GM20431 (cell line): ENCODE results near the gene TACC3.
"Not testable (repeated sequence)": the region's sequence is repeated elsewhere in the genome, so short reads cannot be mapped to it uniquely, and the experiment has no call there.

ENCODE experiments used
- in situ Hi-C: fragments of 300-500 bp; cut with MseI, MboI; formaldehyde crosslinking; loops from one replicate; pipeline ENCODE4 v1.15.0; 2020; ENCODE audit warnings: low sequenced_read_pairs; ENCODE audit not compliant: unreplicated experiment

TACC3 gene

DNA sequence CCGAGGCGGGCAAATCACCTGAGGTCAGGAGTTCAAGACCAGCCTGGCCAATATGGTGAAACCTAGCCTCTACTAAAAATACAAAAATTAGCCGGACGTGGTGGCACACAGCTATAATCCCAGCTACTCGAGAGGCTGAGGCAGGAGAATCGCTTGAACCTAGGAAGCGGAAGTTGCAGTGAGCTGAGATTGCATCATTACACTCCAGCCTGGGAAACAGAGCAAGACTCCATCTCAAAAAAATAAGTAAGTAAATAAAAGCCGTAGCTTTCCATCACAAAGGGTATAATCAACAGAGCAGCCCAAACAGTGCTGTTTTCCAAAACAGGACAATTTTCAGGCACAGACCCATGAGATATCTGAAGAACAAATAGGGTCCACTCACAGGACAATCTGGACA, 19.6 kb upstream of the TACC3 start:
- in situ Hi-C loops = not testable (repeated sequence)

DNA sequence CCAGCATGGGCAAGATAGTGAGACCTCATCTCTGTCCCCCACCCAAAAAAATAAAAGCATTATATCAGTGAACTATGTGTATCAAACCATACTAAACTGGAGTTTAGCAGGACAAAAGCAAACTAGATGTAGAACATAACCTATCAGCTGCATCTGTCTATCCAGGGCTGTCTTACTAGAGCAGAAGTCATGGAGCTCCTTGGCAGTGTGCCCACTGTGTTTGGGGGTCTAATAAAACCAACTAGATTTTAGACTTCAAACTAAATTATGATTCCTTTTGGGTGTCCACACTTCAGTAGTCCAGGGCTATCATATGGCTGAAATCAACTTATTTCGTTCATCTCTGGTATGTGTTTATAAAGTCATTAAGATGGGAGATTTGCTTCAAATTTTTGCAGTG, 17.5 kb upstream of the TACC3 start:
- in situ Hi-C loops = no loop called here

- in situ Hi-C loops = no loop called here
Measured at GRCh38 chr4:1705732-1706131, 15.6 kb upstream of the TACC3 start.

- in situ Hi-C loops = no loop called here
Measured at GRCh38 chr4:1706358-1706757, 15.0 kb upstream of the TACC3 start.

- in situ Hi-C loops = no loop called here
Measured at GRCh38 chr4:1708581-1708980, 12.7 kb upstream of the TACC3 start.

DNA sequence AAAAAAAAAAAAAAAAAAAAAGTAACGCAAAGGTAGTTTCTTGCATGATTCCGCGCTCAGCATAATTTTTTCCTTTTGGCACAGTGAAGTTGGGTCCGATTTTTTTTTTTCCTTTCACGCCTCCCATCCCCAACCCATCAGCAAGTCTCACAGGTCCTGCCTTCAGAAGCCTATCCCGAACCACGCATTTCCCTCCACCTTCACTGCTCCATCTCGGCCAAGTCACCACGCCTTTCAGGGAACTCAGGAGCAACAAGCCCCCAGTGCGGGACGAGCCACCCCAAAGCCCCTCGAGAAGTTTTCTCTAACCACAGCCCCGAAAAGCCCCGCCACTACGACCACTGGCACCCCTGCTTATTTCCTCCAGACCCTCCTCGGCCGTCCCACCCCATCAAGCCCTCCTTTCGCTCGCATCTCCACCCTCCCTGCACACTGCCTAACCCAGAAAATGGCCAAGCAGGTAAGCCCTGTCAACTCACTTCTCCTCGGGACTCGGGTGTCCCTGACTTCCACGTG, 10.2 kb upstream of the TACC3 start:
- in situ Hi-C loops = no loop called here

GRCh38 chr4:1711571-1712215, 9.6 kb upstream of the TACC3 start:
- in situ Hi-C loops = no loop called here

GRCh38 chr4:1712216-1713002, 8.9 kb upstream of the TACC3 start, which contains the start of gene SLBP:
Gene SLBP (minus strand): TSS chr4:1712319. CDS start chr4:1712188, 131 bp downstream.
- in situ Hi-C loops = no loop called here

GRCh38 chr4:1713003-1713851, 8.1 kb upstream of the TACC3 start:
- in situ Hi-C loops = no loop called here

DNA sequence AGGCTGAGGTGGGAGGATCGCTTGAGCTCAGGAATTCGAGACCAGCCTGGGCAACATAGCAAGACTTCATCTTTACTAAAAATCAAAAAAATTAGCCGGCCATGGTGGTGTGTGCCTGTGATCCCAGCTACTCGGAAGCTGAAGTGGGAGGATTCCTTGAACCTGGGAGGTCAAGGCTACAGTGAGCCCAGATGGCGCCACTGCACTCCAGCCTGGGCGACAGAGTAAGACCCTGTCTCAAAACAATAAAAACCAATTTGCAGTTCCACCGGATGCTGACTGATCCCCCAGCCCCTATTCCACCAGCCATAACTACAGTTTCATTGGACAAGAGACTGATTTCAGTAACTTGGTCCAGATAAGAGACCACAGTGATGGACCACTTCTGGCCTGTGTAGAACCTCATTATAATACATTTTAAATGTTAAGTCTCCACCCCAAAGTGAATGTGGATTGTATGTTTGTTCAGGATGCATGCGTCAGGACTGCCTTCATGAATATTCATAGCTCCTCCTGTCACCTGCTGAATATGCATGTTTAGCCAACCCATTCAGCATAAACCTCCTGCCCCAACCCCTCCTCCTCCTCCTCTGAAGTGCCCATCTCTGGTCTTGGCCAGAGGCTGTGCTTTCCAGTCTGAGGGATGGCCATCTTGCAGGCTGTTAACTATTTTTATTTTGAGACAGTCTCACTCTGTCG, 6.9 kb upstream of the TACC3 start:
- in situ Hi-C loops = no loop called here

DNA sequence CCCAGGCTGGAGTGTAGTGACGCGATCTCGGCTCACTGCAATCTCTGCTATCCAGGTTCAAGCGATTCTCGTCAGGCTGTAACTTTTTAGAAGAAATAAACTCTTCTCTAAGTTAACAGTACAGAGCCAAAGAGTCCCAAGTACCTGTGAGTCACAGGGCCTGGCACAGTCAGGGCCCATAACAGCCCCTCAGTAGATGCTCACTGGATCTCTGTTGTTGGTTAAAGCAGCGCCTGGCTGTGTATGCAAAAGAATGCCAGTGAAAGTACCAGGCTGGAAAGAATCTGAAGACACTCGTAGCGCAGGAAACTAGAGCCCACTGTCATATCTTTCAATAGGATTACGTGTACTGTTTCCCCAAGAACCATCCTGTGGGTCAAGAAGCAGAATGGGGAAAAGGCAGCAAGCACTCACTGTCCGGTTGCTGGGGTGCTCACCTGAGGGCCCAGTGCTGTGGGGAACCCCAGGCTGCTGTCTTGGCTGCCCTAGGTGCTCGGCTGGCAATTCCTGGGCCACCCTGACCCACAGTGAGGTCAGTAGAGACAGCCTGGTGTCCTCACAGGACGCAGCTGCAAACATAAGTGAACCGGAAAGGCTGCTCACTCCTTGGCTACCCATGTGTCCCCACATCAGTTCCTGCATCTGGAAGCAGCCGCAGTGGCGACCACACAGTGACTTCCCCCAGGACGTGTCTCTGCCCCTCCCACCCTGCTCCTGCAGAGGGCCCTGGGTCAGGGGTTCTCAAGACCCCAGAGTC, 6.1 kb upstream of the TACC3 start:
- in situ Hi-C loops = no loop called here

DNA sequence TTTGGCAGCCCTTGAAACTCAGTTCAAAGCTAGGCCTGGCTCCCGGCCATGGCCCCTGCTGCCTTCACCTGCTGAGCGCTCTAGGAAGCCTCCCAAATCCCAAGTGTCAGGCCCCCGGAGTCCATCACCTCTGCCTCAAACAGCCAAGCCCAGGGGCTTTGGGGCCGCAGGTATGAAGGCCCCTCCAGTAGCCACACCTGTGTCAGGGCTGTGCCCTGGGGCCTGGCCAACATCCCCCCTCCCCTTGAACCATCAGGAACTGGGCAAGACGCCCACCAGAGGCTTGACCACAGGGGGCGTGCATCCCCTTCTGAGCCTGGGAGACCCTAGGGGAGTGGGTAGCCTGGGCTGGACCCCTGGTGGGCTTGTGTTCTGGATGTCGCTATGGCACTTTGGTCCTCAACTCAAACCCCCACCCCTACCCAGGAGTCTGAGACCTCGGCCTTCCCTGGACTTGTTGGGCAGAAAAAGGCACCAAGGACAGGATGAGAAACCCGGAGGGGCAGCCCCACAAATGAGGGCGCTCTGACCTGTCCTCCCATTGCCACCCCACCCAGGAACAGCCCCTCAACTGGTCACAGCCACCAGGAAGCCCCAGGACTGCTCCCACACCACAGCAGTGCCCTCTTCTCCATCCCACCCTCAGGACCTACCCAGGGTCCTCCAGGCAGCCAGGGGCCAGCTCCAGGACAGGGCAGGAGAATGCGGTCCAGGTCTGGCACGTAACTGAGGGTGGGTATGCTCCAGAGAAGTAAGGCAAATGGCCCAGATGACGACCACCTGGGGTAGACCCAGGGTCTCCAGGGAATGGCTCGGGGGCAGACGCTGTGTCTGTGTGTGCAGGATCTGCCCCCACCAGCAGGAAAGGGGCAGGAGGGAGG, 5.0 kb upstream of the TACC3 start:
- in situ Hi-C loops = no loop called here

DNA sequence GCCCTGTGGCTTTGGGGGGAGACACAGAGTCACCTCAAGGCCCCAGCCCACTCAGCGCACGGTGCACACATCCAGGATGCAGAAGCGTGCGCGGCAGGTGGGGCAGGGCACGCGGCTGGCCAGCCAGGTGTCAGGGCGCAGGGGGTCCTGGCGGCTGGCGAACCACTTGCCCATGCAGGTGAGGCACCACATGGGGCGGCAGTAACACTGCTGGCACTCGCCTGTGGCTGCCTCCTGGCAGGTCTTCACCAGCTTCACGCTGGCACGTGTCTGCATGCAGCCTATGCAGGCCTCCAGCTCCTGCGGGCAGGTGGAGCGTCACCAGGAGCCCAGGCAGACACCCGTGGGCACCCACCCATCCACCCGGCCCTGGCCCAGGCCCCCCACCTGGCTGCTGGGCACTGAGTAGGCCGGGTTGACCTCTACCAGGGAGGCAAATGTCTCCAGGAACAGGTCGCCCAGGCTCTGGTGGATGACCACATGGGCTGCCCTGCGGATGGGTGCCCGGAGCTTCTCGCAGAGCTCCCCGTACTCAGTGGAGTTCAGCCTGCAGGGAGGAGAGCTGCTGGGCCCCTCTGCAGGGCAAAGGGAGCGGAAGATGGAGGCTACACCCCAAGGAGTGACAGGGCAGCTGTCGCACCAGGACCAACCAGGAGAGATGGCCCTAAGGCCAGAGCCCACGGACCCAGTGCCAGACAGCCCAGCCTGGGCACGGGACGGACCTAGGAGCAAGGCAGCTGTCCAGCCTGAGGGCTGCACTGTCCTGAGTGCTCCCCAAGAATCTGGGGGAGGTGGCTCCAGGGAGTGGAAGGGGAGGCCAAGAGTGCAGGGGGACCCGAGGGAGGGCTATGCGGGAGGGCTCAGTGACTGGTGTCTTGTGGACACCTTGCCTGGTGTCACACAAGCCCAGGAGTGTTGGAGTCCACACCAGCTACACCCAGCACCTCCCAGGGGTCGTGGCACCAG, 3.9 kb upstream of the TACC3 start:
- in situ Hi-C loops = no loop called here

DNA sequence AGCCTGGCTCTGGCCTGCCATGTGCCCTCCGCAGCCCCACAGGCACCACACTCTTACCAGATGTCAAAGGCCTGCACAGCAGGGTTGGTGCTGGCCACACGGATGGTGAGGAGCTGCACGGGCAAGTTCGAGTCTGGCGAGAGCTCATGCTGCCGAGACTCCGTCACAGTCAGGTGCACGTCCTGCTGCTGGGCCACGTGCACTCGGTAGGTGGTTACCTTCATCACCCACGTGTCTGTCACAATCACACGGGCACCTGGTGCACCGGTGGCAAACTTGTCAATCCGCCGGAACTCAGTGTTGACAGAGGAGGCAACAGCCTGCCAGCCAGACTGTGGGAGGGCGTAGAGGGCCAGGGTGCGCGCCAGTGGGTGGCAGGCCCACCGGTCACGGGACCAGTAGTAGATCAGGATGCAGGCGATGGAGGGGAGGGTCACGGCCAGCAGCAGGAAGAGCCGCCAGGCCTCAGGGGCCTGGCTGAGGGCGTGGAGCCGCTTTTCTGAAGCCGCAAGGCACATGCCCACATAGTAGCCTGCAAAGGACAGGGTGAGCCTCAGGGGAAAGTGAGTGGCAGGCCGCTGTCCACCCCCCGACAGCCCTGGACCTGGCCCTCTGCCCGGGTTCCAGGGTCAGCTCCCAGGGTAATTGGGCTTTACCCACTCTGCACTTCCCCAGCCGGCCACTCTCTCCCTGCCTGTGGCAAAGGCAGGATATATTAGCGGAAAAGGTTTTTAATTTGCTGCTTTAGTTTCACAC, 3.0 kb upstream of the TACC3 start:
- in situ Hi-C loops = no loop called here

DNA sequence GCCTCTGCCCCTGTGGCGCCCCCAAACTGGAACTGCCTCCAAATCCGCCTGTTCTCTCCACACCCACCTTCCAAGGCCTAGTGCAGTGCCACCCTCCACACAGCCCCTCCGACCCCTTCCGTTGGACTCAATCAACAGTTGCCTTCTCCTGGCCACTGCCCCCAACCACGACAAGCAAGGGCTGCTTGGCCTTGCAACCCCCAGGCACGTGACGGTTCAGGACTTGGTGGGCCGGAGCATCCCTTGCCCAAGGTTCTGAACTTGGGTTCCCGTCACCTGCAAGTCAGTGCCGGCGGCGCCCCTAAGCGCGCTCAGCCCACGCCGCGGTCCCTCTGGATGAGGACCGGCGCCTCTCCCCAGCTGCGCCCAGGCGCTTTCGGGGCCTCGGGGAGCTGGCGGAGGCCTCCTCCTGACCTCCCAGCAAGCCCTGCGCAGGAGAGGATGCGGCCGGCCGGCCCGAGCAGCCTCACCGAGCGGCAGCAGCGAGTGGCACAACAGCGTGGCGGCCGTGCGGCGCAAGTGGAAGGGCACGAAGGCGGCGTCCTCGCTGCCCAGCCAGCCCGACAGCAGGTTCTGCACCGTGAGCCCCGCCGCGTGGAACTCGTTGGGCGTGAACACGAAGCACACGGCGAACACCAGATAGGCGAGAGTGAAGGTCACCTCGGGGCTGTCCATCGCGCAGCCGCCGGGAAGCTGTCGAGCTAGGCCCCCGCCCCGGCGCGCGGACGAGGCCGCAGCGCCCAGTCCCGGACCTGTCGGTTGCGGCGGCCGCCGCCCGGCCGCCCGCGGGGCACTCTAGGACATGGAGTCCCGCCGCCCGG, 948 bp upstream of the TACC3 start:
- in situ Hi-C loops = no loop called here
